GM23338 (cell line): ENCODE data around the gene RIIAD1. TPM values are rescaled to one million over a fixed set of nuclear protein-coding genes. Genes with fewer than 3 reads are reported as not detected.

Experiments used
- ATAC-seq: fragments of 200-7000 bp; cut with Tn5 transposase; 3 replicates; pipeline ENCODE4 v1.9.1; 2020
- DNase-seq: peaks from one replicate; pipeline ENCODE4 v3.0.0-alpha.2; 2015; ENCODE audit warnings: low spot score
- H2AFZ ChIP-seq: fragments of 200-600 bp; sonication (generic); 2 replicates; pipeline ENCODE4 v1.8.0; 2016; ENCODE audit warnings: antibody characterized with exemption, mild to moderate bottlenecking, moderate library complexity
- H3F3A ChIP-seq: fragments of 200-600 bp; sonication (generic); replicated peaks from 2 replicates; pipeline ENCODE4 v1.8.0; 2017; ENCODE audit warnings: antibody characterized with exemption, mixed run types, low read depth
- H3K27ac ChIP-seq: fragments of 200-600 bp; sonication (generic); 2 replicates; pipeline ENCODE4 v1.6.1; 2016; ENCODE audit warnings: low read depth
- H3K27me3 ChIP-seq: fragments of 200-600 bp; sonication (generic); 2 replicates; pipeline ENCODE4 v1.8.0; 2016; ENCODE audit warnings: mild to moderate bottlenecking, mixed run types, moderate library complexity; ENCODE audit not compliant: insufficient read depth
- H3K36me3 ChIP-seq: fragments of 200-600 bp; sonication (generic); 2 replicates; pipeline ENCODE4 v1.8.0; 2016; ENCODE audit warnings: mild to moderate bottlenecking; ENCODE audit not compliant: insufficient read depth
- H3K4me1 ChIP-seq: fragments of 200-600 bp; sonication (generic); 2 replicates; pipeline ENCODE4 v1.8.0; 2016; ENCODE audit warnings: mild to moderate bottlenecking, moderate library complexity; ENCODE audit not compliant: insufficient read depth
- H3K4me2 ChIP-seq: fragments of 200-600 bp; sonication (generic); 2 replicates; pipeline ENCODE4 v1.7.1; 2017; ENCODE audit warnings: mixed run types
- H3K4me3 ChIP-seq: fragments of 200-600 bp; sonication (generic); 2 replicates; pipeline ENCODE4 v1.6.1; 2016; ENCODE audit warnings: mixed run types
- H3K79me2 ChIP-seq: fragments of 200-600 bp; sonication (generic); replicated peaks from 2 replicates; pipeline ENCODE4 v1.8.0; 2017; ENCODE audit warnings: mild to moderate bottlenecking; ENCODE audit not compliant: insufficient read depth
- H3K9me2 ChIP-seq: fragments of 200-600 bp; sonication (generic); 2 replicates; pipeline ENCODE4 v1.8.0; 2017; ENCODE audit not compliant: insufficient read depth
- H4K20me1 ChIP-seq: fragments of 200-600 bp; sonication (generic); replicated peaks from 2 replicates; pipeline ENCODE4 v1.8.0; 2017; ENCODE audit warnings: mild to moderate bottlenecking; ENCODE audit not compliant: insufficient read depth
- H3K27ac Mint-ChIP-seq: 2 replicates; pipeline ENCODE4 v1.8.0; 2020; ENCODE audit warnings: inconsistent platforms, mild to moderate bottlenecking, moderate library complexity, mixed read lengths
- H3K27me3 Mint-ChIP-seq: 3 replicates; pipeline ENCODE4 v1.8.0; 2022; ENCODE audit warnings: low read depth, mild to moderate bottlenecking, moderate library complexity, mixed read lengths, inconsistent platforms; ENCODE audit not compliant: insufficient read depth, poor library complexity
- H3K36me3 Mint-ChIP-seq: 3 replicates; pipeline ENCODE4 v1.8.0; 2021; ENCODE audit warnings: low read depth, mild to moderate bottlenecking, inconsistent platforms, moderate library complexity, mixed read lengths
- H3K4me1 Mint-ChIP-seq: 3 replicates; pipeline ENCODE4 v1.8.0; 2020; ENCODE audit warnings: mild to moderate bottlenecking, inconsistent platforms, mixed read lengths
- H3K4me3 Mint-ChIP-seq: 3 replicates; pipeline ENCODE4 v1.8.0; 2021; ENCODE audit warnings: moderate library complexity, mild to moderate bottlenecking, inconsistent platforms, mixed read lengths
- H3K9me3 Mint-ChIP-seq: 3 replicates; pipeline ENCODE4 v1.8.0; 2020; ENCODE audit warnings: moderate library complexity, mild to moderate bottlenecking, inconsistent platforms, mixed read lengths
- CREB1 ChIP-seq: fragments of 250-450 bp; sonication (Bioruptor Pico); IDR thresholded peaks from 2 replicates; pipeline ENCODE4 v1.5.0; 2020; ENCODE audit warnings: low read depth, mild to moderate bottlenecking, moderate library complexity
- CTCF ChIP-seq, 2 experiments: fragments of 200-600 bp in 1 of 2; sonication (generic) in 1 of 2; conservative IDR thresholded peaks; 2 replicates each; pipeline versions ENCODE4 v1.5.1 to v1.6.1; 2016 to 2017; ENCODE audit warnings: antibody characterized with exemption in 2 of 2, low read depth in 2 of 2, mild to moderate bottlenecking in 2 of 2, moderate library complexity in 1 of 2
- ETS1 ChIP-seq: IDR thresholded peaks from 2 replicates; pipeline ENCODE4 v1.6.1; 2016; ENCODE audit warnings: antibody characterized with exemption
- EZH2 ChIP-seq: fragments of 200-600 bp; sonication (generic); IDR thresholded peaks from one replicate; pipeline ENCODE4 v1.8.0; 2017; ENCODE audit warnings: antibody characterized with exemption, mild to moderate bottlenecking, low read depth; ENCODE audit not compliant: unreplicated experiment
- EZH2phosphoT487 ChIP-seq: fragments of 200-600 bp; sonication (generic); IDR thresholded peaks from one replicate; pipeline ENCODE4 v1.8.1; 2018; ENCODE audit warnings: antibody characterized with exemption; ENCODE audit not compliant: unreplicated experiment
- JUNB ChIP-seq: IDR thresholded peaks from one replicate; pipeline ENCODE4 v1.6.1; 2016; ENCODE audit warnings: antibody characterized with exemption; ENCODE audit not compliant: unreplicated experiment
- NANOG ChIP-seq: IDR thresholded peaks from 2 replicates; pipeline ENCODE4 v1.6.1; 2016; ENCODE audit warnings: antibody characterized with exemption, borderline replicate concordance
- POLR2AphosphoS5 ChIP-seq: IDR thresholded peaks from 2 replicates; pipeline ENCODE4 v1.6.1; 2016; ENCODE audit warnings: antibody characterized with exemption, low read depth
- REST ChIP-seq: IDR thresholded peaks from one replicate; pipeline ENCODE4 v1.6.1; 2018; ENCODE audit warnings: antibody characterized with exemption; ENCODE audit not compliant: unreplicated experiment
- STAT1 ChIP-seq: IDR thresholded peaks from one replicate; pipeline ENCODE4 v1.6.1; 2016; ENCODE audit warnings: antibody characterized with exemption; ENCODE audit not compliant: unreplicated experiment
- ZNF114 ChIP-seq: fragments of 250-450 bp; sonication (Bioruptor Pico); IDR thresholded peaks from 2 replicates; pipeline ENCODE4 v1.5.0; 2020; ENCODE audit warnings: mild to moderate bottlenecking, moderate library complexity
- ZNF331 ChIP-seq: fragments of 250-450 bp; sonication (Bioruptor Pico); IDR thresholded peaks from 2 replicates; pipeline ENCODE4 v1.5.0; 2020; ENCODE audit warnings: low read depth, mild to moderate bottlenecking, moderate library complexity
- ZNF462 ChIP-seq: fragments of 250-450 bp; sonication (Bioruptor Pico); IDR thresholded peaks from 2 replicates; pipeline ENCODE4 v1.5.0; 2020; ENCODE audit warnings: mild to moderate bottlenecking, moderate library complexity
- polyA plus RNA-seq: library from polyadenylated mRNA; unstranded; fragments of >200 nt; fragmentation: Nextera tagmentation; extraction: Ambion mirVana; gene quantifications from 2 replicates; pipeline ENCODE4 v1.2.1, GENCODE V29; 2016
- total RNA-seq: library from RNA; depleted of rRNA; stranded (reverse); fragments of >200 nt; shearing (Covaris generic); gene quantifications from 2 replicates; pipeline ENCODE4 v1.2.3, GENCODE V29; 2014

The RIIAD1 gene
- total and polyA plus RNA-seq, 2 experiments from 2014 or later, result not detected

DNA sequence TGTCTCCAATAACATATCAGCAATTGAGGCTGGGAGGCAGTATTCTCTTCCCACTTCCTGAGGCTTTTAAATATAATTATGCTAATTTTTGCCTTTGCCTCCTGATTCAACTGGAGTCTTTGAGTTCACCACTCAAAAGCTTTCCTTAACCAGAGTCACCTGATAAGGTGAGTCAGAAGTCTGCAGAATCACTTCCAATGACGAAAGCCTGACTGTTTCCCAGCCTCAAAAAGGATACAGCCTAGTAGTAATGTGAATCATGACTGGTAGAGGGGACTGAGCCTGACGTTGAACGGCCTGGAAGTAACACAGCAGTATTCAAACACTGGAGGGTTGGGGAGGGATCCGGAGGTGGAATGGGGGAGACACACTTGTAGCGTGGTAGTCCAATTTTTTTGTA is 52.4 kb downstream of the RIIAD1 start:
- peaks cover 9% of the 10 kb centered on the region; the same call in 2 of the 3 replicates for H3K9me3 Mint-ChIP-seq
- no peak overlapping the region for H3K4me3 ChIP-seq
- H3K27ac ChIP-seq, result no peak overlapping the region
- no peaks in the 10 kb centered on the region for H4K20me1 ChIP-seq
- no peaks in the 10 kb centered on the region for H3K79me2 ChIP-seq
- H2AFZ ChIP-seq, result no peak overlapping the region
- peaks cover 11% of the 10 kb centered on the region; the same call in 1 of the 2 replicates for H3K36me3 ChIP-seq
- no peaks in the 10 kb centered on the region for H3K4me1 ChIP-seq
- DNase-seq (no peak), ATAC-seq (no peak)
- no peak overlapping the region for H3K27ac Mint-ChIP-seq
- no peaks in the 10 kb centered on the region for H3K9me2 ChIP-seq
- no peaks in the 10 kb centered on the region for H3F3A ChIP-seq
- no peak overlapping the region for H3K4me3 Mint-ChIP-seq
- no peak overlapping the region for H3K4me2 ChIP-seq
- no peaks in the 10 kb centered on the region for H3K27me3 Mint-ChIP-seq
- H3K27me3 ChIP-seq, result no peaks in the 10 kb centered on the region
- no peak for TF ChIP-seq EZH2
- no peak for TF ChIP-seq STAT1
- TF ChIP-seq NANOG, result no peak
- TF ChIP-seq REST, result no peak
- TF ChIP-seq ETS1, result no peak
- no peak for TF ChIP-seq EZH2phosphoT487
- TF ChIP-seq ZNF462 (CRISPR knock-in tag), result no peak
- no peak for TF ChIP-seq POLR2AphosphoS5
- no peak for TF ChIP-seq ZNF331 (CRISPR knock-in tag)
- TF ChIP-seq JUNB, result no peak
- TF ChIP-seq CREB1, result no peak
- TF ChIP-seq CTCF (conservative IDR thresholded peaks at IDR 0.05; ENCODE audit: low read depth in 2 of 2), result no peak
- TF ChIP-seq ZNF114, result no peak
- peaks cover 21% of the 10 kb centered on the region for H3K36me3 Mint-ChIP-seq
- no peaks in the 10 kb centered on the region for H3K4me1 Mint-ChIP-seq
